Mammary epithelial cell (primary cell): Measurements from ENCODE around the gene RPL10A.

ENCODE experiments used
- CTCF ChIP-seq, 2 donors: IDR thresholded peaks in 1 of 2; conservative IDR thresholded peaks in 1 of 2; 2 replicates each; pipeline ENCODE4 v1.5.1; 2011 to 2012; ENCODE audit warnings: inconsistent platforms in 2 of 2, low read length in 2 of 2, mild to moderate bottlenecking in 2 of 2, control low read depth in 1 of 2, low read depth in 1 of 2; ENCODE audit not compliant: insufficient read depth in 1 of 2; ENCODE audit errors: extremely low read depth in 1 of 2
- EZH2 ChIP-seq: IDR thresholded peaks from 2 replicates; pipeline ENCODE4 v1.6.1; 2012; ENCODE audit warnings: low read length, inconsistent platforms, borderline replicate concordance

GRCh38 chr6:35465646-35466045 lies 2.6 kb upstream of the RPL10A start:
- no peak for TF ChIP-seq CTCF (conservative IDR thresholded peaks at IDR 0.05 in 1 of 2, IDR thresholded peaks at IDR 0.05 in 1 of 2; ENCODE audit: extremely low read depth in 1 of 2, insufficient read depth in 1 of 2, low read depth in 1 of 2, low read length in 2 of 2)
- TF ChIP-seq EZH2, result no peak
